Adrenal gland (tissue), 12 donors: ENCODE measurements around the gene SETD4. TPM values are rescaled to one million over a fixed set of nuclear protein-coding genes. Genes with fewer than 3 reads are reported as not detected.
A peak's percentile ranks its signal among the peaks of the same experiment; 100 is the strongest.

Experiments used
- DNase-seq, 7 donors: peaks; one replicate each; pipeline ENCODE4 v3.0.0-alpha.2; 2019 to 2020
- H3K27ac ChIP-seq, 5 donors: fragments of 200-600 bp; sonication (generic) in 4 of 5; 1 replicate in 3 of 5; 2 replicates in 2 of 5; pipeline versions ENCODE4 v1.5.1 to v1.8.0; 2016 to 2020; ENCODE audit warnings: mild to moderate bottlenecking in 1 of 5
- H3K27me3 ChIP-seq: fragments of 200-600 bp; 2 replicates; pipeline ENCODE4 v1.8.0; 2021
- H3K36me3 ChIP-seq, 2 donors: fragments of 200-600 bp; replicated peaks in 1 of 2; 1 replicate in 1 of 2; 2 replicates in 1 of 2; pipeline versions ENCODE4 v1.5.1 to v1.8.0; 2018 to 2022
- H3K4me1 ChIP-seq, 2 donors: fragments of 200-600 bp; replicated peaks in 1 of 2; 1 replicate in 1 of 2; 2 replicates in 1 of 2; pipeline versions ENCODE4 v1.5.1 to v1.8.0; 2018 to 2021
- H3K4me3 ChIP-seq, 4 donors: fragments of 200-600 bp; sonication (generic) in 3 of 4; one replicate each; pipeline ENCODE4 v1.5.1; 2016 to 2018
- H3K9me3 ChIP-seq, 3 donors: fragments of 200-600 bp; sonication (generic) in 1 of 3; replicated peaks in 1 of 3; 1 replicate in 2 of 3; 2 replicates in 1 of 3; pipeline versions ENCODE4 v1.5.1 to v1.8.0; 2016 to 2021
- POLR2A ChIP-seq, 2 donors: fragments of 450-650 bp; IDR thresholded peaks; one replicate each; pipeline ENCODE4 v1.6.1; 2017; ENCODE audit warnings: antibody characterized with exemption in 2 of 2, mild to moderate bottlenecking in 2 of 2, moderate library complexity in 1 of 2
- WGBS, 4 donors: extraction: QIAGEN DNeasy Blood & Tissue Kit in 2 of 4; methylation state at CpG; one replicate each; pipeline versions ENCODE4 v1.1.5 to v1.1.7; 2013 to 2017; 5-methylcytosine and 5-hydroxymethylcytosine counted together
- intact Hi-C, 2 donors: fragments of 100-400 bp; cut with DNase I; formaldehyde crosslinking; loops; one replicate each; pipeline versions ENCODE4 v1.14.1 to v1.15.0; 2022 to 2023
- polyA plus RNA-seq, 3 donors: library from polyadenylated mRNA; stranded (reverse); fragments of 200-250 nt in 2 of 3; fragments of 350-450 nt in 1 of 3; fragmentation: Illumina TruSeq in 1 of 3; extraction: RNeasy Lipid Tissue Mini Kit (QIAGEN cat#74804) in 1 of 3; gene quantifications; one replicate each; pipeline ENCODE4 v1.2.3, GENCODE V29; 2013 to 2014
- total RNA-seq, 9 donors: library from RNA; depleted of rRNA in 4 of 9; stranded (reverse); fragments of >200 nt in 4 of 9; fragments of 120-200 nt in 1 of 9; fragmentation: NEBNext Ultra II Directional in 1 of 9; extraction: Animal tissue kit (Norgen Biotek cat#: 25700) in 1 of 9; gene quantifications; one replicate each; pipeline versions ENCODE4 v1.1.0 to v1.2.4, GENCODE V29; 2013 to 2023
- TF ChIP-seq, protein P1 (sequence below), 6 experiments: fragments of 450-650 bp in 4 of 6; fragments of 200-600 bp in 2 of 6; sonication (generic) in 1 of 6; IDR thresholded peaks; 1 replicate in 5 of 6; 2 replicates in 1 of 6; pipeline versions ENCODE4 v1.5.1 to v1.8.0; 2016 to 2021; ENCODE audit warnings: antibody characterized with exemption in 6 of 6, mild to moderate bottlenecking in 2 of 6, moderate library complexity in 1 of 6
- donor health status: healthy with polysubstance abuse.
- donor health status: Bipolar disorder and iron deficiency.
- donor health status: DM: yes; HTN: yes; CAD: no.
- donor health status: DM: no; HTN: no; CAD: no.
- donor health status: DM: no; HTN: no; CAD: no.
- donor health status: DM: yes; HTN: yes; CAD: no.

SETD4 gene
- total and polyA plus RNA-seq, 12 donors = 7.9 to 24.5 (median 16.2) TPM

- H3K27ac ChIP-seq = no peak overlapping the region
- H3K9me3 ChIP-seq = no peaks in the 10 kb centered on the region
- intact Hi-C loops = no loop called here
- 90 to 93% (median 91%) methylated on average over 15 to 17 of the region's 17 CpGs for WGBS, 4 donors
- DNase-seq = no peak
- TF ChIP-seq, protein P1, sequence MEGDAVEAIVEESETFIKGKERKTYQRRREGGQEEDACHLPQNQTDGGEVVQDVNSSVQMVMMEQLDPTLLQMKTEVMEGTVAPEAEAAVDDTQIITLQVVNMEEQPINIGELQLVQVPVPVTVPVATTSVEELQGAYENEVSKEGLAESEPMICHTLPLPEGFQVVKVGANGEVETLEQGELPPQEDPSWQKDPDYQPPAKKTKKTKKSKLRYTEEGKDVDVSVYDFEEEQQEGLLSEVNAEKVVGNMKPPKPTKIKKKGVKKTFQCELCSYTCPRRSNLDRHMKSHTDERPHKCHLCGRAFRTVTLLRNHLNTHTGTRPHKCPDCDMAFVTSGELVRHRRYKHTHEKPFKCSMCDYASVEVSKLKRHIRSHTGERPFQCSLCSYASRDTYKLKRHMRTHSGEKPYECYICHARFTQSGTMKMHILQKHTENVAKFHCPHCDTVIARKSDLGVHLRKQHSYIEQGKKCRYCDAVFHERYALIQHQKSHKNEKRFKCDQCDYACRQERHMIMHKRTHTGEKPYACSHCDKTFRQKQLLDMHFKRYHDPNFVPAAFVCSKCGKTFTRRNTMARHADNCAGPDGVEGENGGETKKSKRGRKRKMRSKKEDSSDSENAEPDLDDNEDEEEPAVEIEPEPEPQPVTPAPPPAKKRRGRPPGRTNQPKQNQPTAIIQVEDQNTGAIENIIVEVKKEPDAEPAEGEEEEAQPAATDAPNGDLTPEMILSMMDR (IDR thresholded peaks at IDR 0.05) = no peak
- no peak for TF ChIP-seq POLR2A (IDR thresholded peaks at IDR 0.05)
- peaks cover 0 to 66% of the 10 kb centered on the region in 2 donors for H3K36me3 ChIP-seq
- no peak overlapping the region for H3K4me3 ChIP-seq
- no peaks in the 10 kb centered on the region for H3K4me1 ChIP-seq
- H3K27me3 ChIP-seq = no peaks in the 10 kb centered on the region
Measured at GRCh38 chr21:36038701-36039497, 21.4 kb downstream of the SETD4 start.

GRCh38 chr21:36035381-36035791, 24.9 kb downstream of the SETD4 start:
- H3K9me3 ChIP-seq = no peaks in the 10 kb centered on the region
- no peak overlapping the region for H3K27ac ChIP-seq
- TF ChIP-seq POLR2A (IDR thresholded peaks at IDR 0.05) = no peak
- TF ChIP-seq, protein P1 (IDR thresholded peaks at IDR 0.05) = no peak
- WGBS, 4 donors = 74 to 86% (median 77%) methylated on average over 4 to 10 of the region's 10 CpGs
- DNase-seq = peak in 2 of 7 donors; percentile 28 to 53
- intact Hi-C loops = no loop called here
- H3K4me3 ChIP-seq = no peak overlapping the region
- H3K36me3 ChIP-seq = peaks cover 0 to 43% of the 10 kb centered on the region in 2 donors
- H3K4me1 ChIP-seq = no peaks in the 10 kb centered on the region
- H3K27me3 ChIP-seq = no peaks in the 10 kb centered on the region

DNA sequence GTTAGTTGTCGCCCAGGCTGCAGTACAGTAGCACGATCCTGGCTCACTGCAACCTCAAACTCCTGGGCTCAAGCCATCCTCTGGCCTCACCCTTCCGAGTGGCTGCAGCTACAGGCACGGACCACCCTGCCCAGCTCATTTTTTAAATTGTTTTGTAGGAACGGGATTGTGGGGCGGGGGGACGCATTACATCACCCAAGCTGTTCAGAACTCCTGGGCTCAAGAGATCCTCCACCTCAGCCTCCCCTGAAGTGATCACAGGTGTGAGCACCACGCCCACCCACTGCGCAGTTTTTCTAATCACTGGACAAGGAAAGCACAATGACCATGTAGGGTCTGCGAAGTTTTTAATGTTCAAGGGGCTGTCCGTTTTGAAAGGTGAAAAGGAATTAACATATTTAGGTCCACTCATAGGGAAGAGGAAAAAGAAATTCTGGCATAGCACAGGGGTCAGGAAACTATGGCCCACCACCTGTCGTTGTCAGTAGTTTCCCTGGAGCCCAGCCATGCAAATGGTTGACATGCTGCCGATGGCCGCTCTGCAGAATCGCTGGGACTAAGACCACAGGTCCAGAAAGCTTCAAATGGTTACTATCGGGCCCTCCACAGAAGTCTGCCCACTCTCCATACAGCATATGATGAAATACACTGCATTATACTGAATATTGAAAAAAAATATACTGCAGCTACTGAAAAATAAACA, 26.0 kb downstream of the SETD4 start:
- no peak overlapping the region for H3K4me3 ChIP-seq
- intact Hi-C loops = no loop called here
- H3K27ac ChIP-seq = no peak overlapping the region
- peak in 1 of 7 donors; percentile 41 for DNase-seq
- H3K9me3 ChIP-seq = no peaks in the 10 kb centered on the region
- no peaks in the 10 kb centered on the region for H3K4me1 ChIP-seq
- no peaks in the 10 kb centered on the region for H3K27me3 ChIP-seq
- H3K36me3 ChIP-seq = peaks cover 0 to 33% of the 10 kb centered on the region in 2 donors
- 85 to 94% (median 88%) methylated on average over 16 of the region's 16 CpGs for WGBS, 4 donors
- TF ChIP-seq, protein P1 (IDR thresholded peaks at IDR 0.05) = no peak
- TF ChIP-seq POLR2A (IDR thresholded peaks at IDR 0.05) = no peak

- no peaks in the 10 kb centered on the region for H3K9me3 ChIP-seq
- H3K27me3 ChIP-seq = no peaks in the 10 kb centered on the region
- no peak overlapping the region for H3K27ac ChIP-seq
- DNase-seq = peak in 2 of 7 donors; percentile 11 to 47
- intact Hi-C loops = no loop called here
- no peaks in the 10 kb centered on the region for H3K4me1 ChIP-seq
- H3K36me3 ChIP-seq = peaks cover 0 to 23% of the 10 kb centered on the region in 2 donors
- no peak for TF ChIP-seq POLR2A (IDR thresholded peaks at IDR 0.05)
- TF ChIP-seq, protein P1 (IDR thresholded peaks at IDR 0.05) = no peak
- 85 to 92% (median 90%) methylated on average over 16 to 28 of the region's 28 CpGs for WGBS, 4 donors
- no peak overlapping the region for H3K4me3 ChIP-seq
Measured at GRCh38 chr21:36032647-36033406, 27.5 kb downstream of the SETD4 start.
